AG09309 (cell line): ENCODE results near the gene CFAP99.

ENCODE experiments used
- DNase-seq: peaks from one replicate; pipeline ENCODE4 v3.0.0-alpha.2; 2010; ENCODE audit warnings: low read depth
- H3K4me3 ChIP-seq: 2 replicates; pipeline ENCODE4 v1.5.1; 2011; ENCODE audit warnings: mild to moderate bottlenecking, low read depth, low read length, moderate library complexity; ENCODE audit not compliant: control insufficient read depth
- CTCF ChIP-seq: IDR thresholded peaks from 2 replicates; pipeline ENCODE4 v1.5.1; 2011; ENCODE audit warnings: mild to moderate bottlenecking, low read depth, low read length, inconsistent platforms; ENCODE audit not compliant: insufficient read depth, control insufficient read depth; ENCODE audit errors: missing control alignments

The CFAP99 gene

GRCh38 chr4:2390784-2391421, 27.9 kb upstream of the CFAP99 start:
- no peak overlapping the region for H3K4me3 ChIP-seq
- no peak for DNase-seq
- no peak for TF ChIP-seq CTCF

- TF ChIP-seq CTCF: no peak
- no peak overlapping the region for H3K4me3 ChIP-seq
- no peak for DNase-seq
Measured at GRCh38 chr4:2393353-2394270, 25.1 kb upstream of the CFAP99 start.

GRCh38 chr4:2394528-2394927, 24.2 kb upstream of the CFAP99 start:
- no peak for TF ChIP-seq CTCF
- DNase-seq: no peak
- H3K4me3 ChIP-seq: no peak overlapping the region

- DNase-seq: no peak
- no peak for TF ChIP-seq CTCF
- H3K4me3 ChIP-seq: no peak overlapping the region
Measured at GRCh38 chr4:2395038-2395437, 23.7 kb upstream of the CFAP99 start.

GRCh38 chr4:2395584-2395983, 23.2 kb upstream of the CFAP99 start:
- TF ChIP-seq CTCF: no peak
- no peak overlapping the region for H3K4me3 ChIP-seq
- no peak for DNase-seq

GRCh38 chr4:2396781-2397368, 21.9 kb upstream of the CFAP99 start:
- H3K4me3 ChIP-seq: no peak overlapping the region
- no peak for TF ChIP-seq CTCF
- no peak for DNase-seq
